Medulla oblongata (tissue), 1 donor: ENCODE results near the gene FYTTD1.

Experiments used
- DNase-seq: peaks from one replicate; pipeline ENCODE4 v3.0.0-alpha.2; 2015; ENCODE audit errors: extremely low spot score

Gene FYTTD1

GRCh38 chr3:197791892-197792647 is 42.4 kb downstream of the FYTTD1 start:
- peak; percentile 43 for DNase-seq

GRCh38 chr3:197793247-197793646 is 43.6 kb downstream of the FYTTD1 start:
- DNase-seq, result no peak

DNA sequence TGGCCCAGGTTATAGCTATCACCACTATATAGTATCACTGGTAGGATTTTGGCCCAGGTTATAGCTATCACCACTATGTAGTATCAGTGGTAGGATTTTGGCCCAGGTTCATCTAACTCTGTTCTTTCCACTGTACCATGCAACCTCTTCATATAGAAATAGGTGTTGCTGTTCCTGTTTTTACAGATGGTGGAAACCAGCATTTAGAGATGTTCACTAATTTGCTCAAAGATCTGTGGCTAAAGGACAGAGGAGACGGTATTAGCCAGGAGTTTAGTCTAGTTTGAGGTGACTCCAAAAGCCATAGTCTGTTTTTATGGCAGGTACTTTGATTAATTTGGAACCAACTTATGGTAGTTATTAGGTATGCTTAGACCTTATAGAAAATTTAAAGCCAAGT is 44.4 kb downstream of the FYTTD1 start:
- DNase-seq, result no peak

DNA sequence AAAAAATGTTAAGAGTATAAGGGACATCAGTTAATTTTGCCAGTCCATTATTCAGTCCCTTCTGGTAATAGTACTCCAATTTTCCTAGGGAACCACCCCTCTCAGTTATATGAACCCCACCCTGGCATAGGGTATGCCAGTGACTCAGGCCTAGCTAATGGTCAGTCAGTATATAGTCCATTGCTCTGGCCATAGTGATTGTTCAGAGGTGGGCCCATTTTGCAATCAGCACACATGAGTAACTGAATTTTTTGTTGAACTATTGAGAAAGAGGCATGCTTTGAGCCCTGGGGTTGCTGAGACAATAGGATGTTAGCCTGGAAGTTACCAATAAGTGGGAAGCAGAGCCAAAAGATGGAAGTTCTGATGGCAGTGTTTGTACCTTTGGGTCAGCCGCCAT is 45.5 kb downstream of the FYTTD1 start:
- no peak for DNase-seq

- DNase-seq, result no peak
These were observed 46.4 kb downstream of the FYTTD1 start for GRCh38 chr3:197796087-197796486.

GRCh38 chr3:197798863-197799262 is 49.2 kb downstream of the FYTTD1 start:
- no peak for DNase-seq

- DNase-seq, result no peak
These were observed 50.7 kb downstream of the FYTTD1 start for GRCh38 chr3:197800379-197800778.

DNA sequence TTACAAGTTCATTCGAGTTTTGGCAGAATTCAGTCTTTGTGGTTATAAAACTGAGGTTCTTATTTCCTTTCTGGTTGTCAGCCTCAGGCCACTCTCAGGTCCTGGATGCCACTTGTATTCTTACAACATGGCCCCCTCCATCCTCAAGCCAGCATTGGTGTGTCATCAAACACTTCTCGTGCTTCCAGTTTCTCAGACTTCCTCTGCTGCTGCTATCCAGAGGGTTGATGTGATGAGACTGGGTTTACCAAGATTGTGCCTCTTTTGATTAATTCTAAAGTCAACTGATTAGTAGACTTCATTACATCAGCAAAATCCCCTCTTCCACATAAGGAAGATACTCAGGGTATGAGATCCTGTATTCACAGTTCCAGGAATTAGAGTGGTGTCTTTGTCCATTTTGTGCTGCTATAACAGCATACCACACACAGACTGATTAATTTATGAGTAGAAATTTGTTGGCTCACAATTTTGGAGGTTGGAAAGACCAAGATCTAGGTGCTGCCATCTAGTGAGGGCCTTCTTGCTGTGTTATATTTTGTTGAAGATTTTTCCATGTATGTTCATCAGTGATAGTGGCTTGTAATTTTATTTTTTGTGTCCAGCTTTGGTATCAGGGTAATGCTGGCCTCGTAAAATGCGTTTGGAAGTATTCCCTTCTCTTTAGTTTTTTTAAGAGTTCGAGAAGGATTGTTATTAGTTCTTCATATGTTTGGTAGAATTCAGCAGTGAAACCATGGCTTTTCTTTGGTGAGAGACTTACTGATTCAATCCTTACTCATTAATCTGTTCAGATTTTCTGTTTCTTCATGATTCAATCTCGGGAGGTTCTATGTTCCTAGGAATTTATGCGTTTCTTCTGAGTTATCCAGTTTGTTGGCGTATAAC is 52.5 kb downstream of the FYTTD1 start:
- DNase-seq, result no peak

- no peak for DNase-seq
These were observed 53.2 kb downstream of the FYTTD1 start for GRCh38 chr3:197802779-197803459.

DNA sequence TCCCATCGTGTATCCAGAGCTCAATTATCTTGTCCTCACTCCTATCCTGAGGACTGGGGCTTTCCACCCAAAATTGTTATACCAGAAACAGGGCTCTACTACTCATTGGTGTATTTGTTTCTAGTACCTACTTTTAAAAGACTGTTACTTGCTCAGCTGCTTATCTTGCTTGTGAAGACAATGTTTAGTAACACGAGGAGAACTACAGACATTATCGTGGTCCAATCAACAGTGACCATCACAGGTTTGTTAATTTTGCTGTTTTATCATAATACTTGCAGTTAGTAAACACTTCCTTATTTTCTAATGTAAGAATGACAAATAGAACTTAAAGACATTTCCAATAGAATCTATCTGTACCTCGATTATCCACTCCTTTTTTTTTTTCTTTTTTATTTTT is 54.8 kb downstream of the FYTTD1 start:
- no peak for DNase-seq

- no peak for DNase-seq
These were observed 58.4 kb downstream of the FYTTD1 start for GRCh38 chr3:197807969-197808587.

GRCh38 chr3:197809356-197810020 is 59.8 kb downstream of the FYTTD1 start:
- peak; percentile 32 for DNase-seq

DNA sequence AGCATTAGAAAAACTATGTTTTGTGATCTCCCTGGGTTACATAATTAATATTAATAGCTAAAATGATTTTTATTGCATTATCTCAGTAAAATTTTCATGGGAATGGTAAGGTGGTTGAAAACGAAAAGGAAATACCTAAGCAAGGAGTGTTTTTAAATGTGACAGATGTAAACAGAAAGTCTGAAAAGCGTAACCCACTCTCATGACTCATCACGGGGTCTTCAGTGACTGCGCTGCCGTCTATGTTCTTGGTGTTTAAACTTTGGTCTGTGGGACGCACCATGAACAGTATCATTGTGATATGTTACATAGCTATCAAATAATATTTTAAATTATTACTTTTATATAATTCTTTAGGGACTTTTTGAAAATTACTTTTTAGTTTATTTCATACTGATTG is 61.2 kb downstream of the FYTTD1 start:
- no peak for DNase-seq

- DNase-seq, result peak; percentile 67
These were observed 61.7 kb downstream of the FYTTD1 start for GRCh38 chr3:197811343-197811742.

DNA sequence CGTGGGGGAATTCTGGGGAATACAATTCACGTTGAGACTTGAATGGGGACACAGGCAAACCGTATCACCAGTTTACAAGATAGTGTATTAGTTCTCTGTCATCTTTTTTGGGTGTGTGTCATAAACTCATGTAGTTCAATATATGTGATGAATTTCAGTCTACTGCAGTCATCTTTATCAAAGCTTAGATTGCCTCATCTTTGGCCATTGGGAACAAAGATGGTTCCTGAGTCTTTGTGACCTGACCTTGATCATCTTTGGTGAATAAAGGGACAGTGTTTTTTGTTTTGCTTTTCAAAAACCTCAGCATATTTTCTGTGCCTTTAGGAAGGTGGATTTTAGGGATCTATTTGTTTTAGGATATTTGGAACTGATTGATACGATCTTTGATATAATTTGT is 64.7 kb downstream of the FYTTD1 start:
- DNase-seq, result no peak

DNA sequence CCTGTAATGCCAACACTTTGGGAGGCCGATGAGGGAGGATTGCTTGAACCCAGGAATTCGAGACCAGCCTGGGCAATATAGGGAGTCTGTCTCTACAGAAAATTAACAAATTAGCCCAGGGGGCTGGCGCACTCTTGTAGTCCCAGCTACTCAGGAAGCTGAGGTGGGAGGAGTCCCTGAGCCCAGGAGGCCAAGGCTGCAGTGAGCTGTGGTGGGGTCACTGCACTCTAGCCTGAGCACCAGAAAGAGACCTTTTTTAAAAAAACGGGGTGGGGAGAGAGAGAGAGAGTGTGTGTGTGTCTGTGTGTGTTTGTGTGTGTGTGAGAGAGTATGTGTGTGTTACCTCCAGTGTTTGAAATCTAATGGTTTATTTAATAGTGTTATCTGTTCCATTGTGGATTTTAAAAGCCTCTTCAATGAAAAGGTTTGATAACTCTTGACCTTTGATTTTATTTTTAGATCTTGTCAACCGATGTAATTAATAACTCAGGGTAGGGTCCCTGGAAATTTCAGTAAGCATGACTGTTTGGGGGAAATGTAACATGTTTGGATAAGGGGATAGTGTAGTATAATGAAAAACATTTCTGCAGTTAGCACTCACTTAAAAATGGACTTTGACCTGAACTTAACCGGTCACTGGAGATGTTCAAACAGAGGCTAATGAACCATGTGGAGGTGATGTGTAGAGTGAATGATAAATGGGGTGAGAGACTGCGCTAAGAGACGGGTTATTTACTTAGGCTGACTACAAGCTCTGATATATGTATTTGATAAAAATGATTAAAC is 71.1 kb downstream of the FYTTD1 start:
- no peak for DNase-seq

- no peak for DNase-seq
These were observed 79.8 kb downstream of the FYTTD1 start for GRCh38 chr3:197829397-197830045.

- no peak for DNase-seq
These were observed 80.8 kb downstream of the FYTTD1 start for GRCh38 chr3:197830308-197830966.

GRCh38 chr3:197830967-197831313 is 81.3 kb downstream of the FYTTD1 start:
- no peak for DNase-seq
